H1 (cell line): ENCODE measurements around the gene PHACTR1. TPM values are rescaled to one million over a fixed set of nuclear protein-coding genes. Genes with fewer than 3 reads are reported as not detected.

ENCODE experiments used
- CTCF ChIA-PET: fragments of 300-600 bp; sonication (Branson Sonifier 250); formaldehyde crosslinking; loops from one replicate; lab custom pipeline; 2021; ENCODE audit not compliant: partially characterized antibody; lab: Charles Lee
- POLR2A ChIA-PET: fragments of 300-600 bp; sonication (Branson Sonifier 250); formaldehyde crosslinking; loops from one replicate; lab custom pipeline; 2021; ENCODE audit warnings: inconsistent platforms; ENCODE audit not compliant: partially characterized antibody; lab: Charles Lee
- DNase-seq, 2 experiments: peaks; one replicate each; pipeline versions ENCODE4 v3.0.0 to v3.0.0-alpha.2; 2010 to 2022; ENCODE audit warnings: low spot score in 2 of 2, low read depth in 1 of 2, mixed read lengths in 1 of 2
- FAIRE-seq: peaks from 2 replicates; lab custom pipeline; 2011; peaks lifted over from hg19 to GRCh38; lab: Jason Lieb, UNC
- H2AFZ ChIP-seq: 2 replicates; pipeline ENCODE4 v1.8.1; 2012; ENCODE audit warnings: low read length, inconsistent platforms
- H2AK5ac ChIP-seq: 2 replicates; pipeline ENCODE4 v1.6.1; 2013; ENCODE audit warnings: low read depth, low read length
- H2BK120ac ChIP-seq: replicated peaks from 2 replicates; pipeline ENCODE3; 2013; ENCODE audit warnings: low read depth, low read length, inconsistent platforms
- H2BK12ac ChIP-seq: 2 replicates; pipeline ENCODE4 v1.6.1; 2013; ENCODE audit warnings: low read depth, low read length
- H2BK15ac ChIP-seq: 2 replicates; pipeline ENCODE4 v1.6.1; 2013; ENCODE audit warnings: low read length
- H2BK20ac ChIP-seq: 2 replicates; pipeline ENCODE4 v1.6.1; 2013; ENCODE audit warnings: low read length
- H2BK5ac ChIP-seq: 2 replicates; pipeline ENCODE4 v1.6.1; 2013; ENCODE audit warnings: low read depth, low read length
- H3K14ac ChIP-seq: 2 replicates; pipeline ENCODE4 v1.6.1; 2013; ENCODE audit warnings: inconsistent platforms; ENCODE audit not compliant: insufficient read length
- H3K18ac ChIP-seq: 2 replicates; pipeline ENCODE4 v1.6.1; 2013; ENCODE audit warnings: low read length; ENCODE audit errors: extremely low read depth
- H3K23ac ChIP-seq: 2 replicates; pipeline ENCODE4 v1.6.1; 2013; ENCODE audit warnings: inconsistent platforms; ENCODE audit not compliant: insufficient read length
- H3K23me2 ChIP-seq: 2 replicates; pipeline ENCODE4 v1.6.1; 2013; ENCODE audit warnings: low read depth, low read length
- H3K27ac ChIP-seq: 2 replicates; pipeline ENCODE4 v1.6.1; 2011; ENCODE audit warnings: low read depth, low read length, inconsistent platforms
- H3K27me3 ChIP-seq, 4 experiments: replicated peaks in 1 of 4; 1 replicate in 1 of 4; 2 replicates in 3 of 4; pipeline versions ENCODE4 v1.6.1 to v1.8.1; 2011 to 2013; ENCODE audit warnings: low read length in 3 of 4, mild to moderate bottlenecking in 3 of 4, inconsistent platforms in 2 of 4, mixed read lengths in 2 of 4, moderate library complexity in 1 of 4; ENCODE audit not compliant: control insufficient read depth in 3 of 4, insufficient read depth in 3 of 4; ENCODE audit errors: extremely low read depth in 1 of 4
- H3K36me3 ChIP-seq, 4 experiments: 2 replicates each; pipeline versions ENCODE4 v1.6.1 to v1.8.1; 2011 to 2013; ENCODE audit warnings: mild to moderate bottlenecking in 4 of 4, low read length in 3 of 4, moderate library complexity in 2 of 4, control low read depth in 1 of 4, inconsistent platforms in 1 of 4; ENCODE audit not compliant: insufficient read depth in 4 of 4, control insufficient read depth in 2 of 4
- H3K4ac ChIP-seq: replicated peaks from 2 replicates; pipeline ENCODE3; 2013; ENCODE audit warnings: low read length, low read depth, mixed read lengths, inconsistent platforms; ENCODE audit not compliant: insufficient read length
- H3K4me1 ChIP-seq, 4 experiments: replicated peaks in 1 of 4; 1 replicate in 1 of 4; 2 replicates in 3 of 4; pipeline versions ENCODE4 v1.6.1 to v1.8.1; 2011 to 2013; ENCODE audit warnings: low read length in 3 of 4, inconsistent platforms in 2 of 4, mixed read lengths in 1 of 4; ENCODE audit not compliant: insufficient read depth in 4 of 4, control insufficient read depth in 3 of 4
- H3K4me2 ChIP-seq, 2 experiments: 2 replicates each; pipeline versions ENCODE4 v1.6.1 to v1.8.1; 2011 to 2013; ENCODE audit warnings: low read depth in 2 of 2, low read length in 2 of 2, control low read depth in 1 of 2, inconsistent platforms in 1 of 2, mild to moderate bottlenecking in 1 of 2; ENCODE audit not compliant: insufficient read depth in 1 of 2
- H3K4me3 ChIP-seq, 4 experiments: fragments of 200-600, 300-600 bp in 1 of 4; sonication (generic), shearing (Covaris generic), sonication (Bioruptor Twin) in 1 of 4; 2 replicates each; pipeline versions ENCODE4 v1.5.1 to v1.8.1; 2011 to 2016; ENCODE audit warnings: low read length in 4 of 4, low read depth in 3 of 4, control low read depth in 2 of 4, inconsistent platforms in 2 of 4, mild to moderate bottlenecking in 2 of 4, mixed read lengths in 1 of 4, moderate library complexity in 1 of 4; ENCODE audit not compliant: insufficient read depth in 2 of 4; ENCODE audit errors: extremely low read depth in 1 of 4
- H3K56ac ChIP-seq: replicated peaks from 2 replicates; pipeline ENCODE3; 2013; ENCODE audit warnings: low read depth, mild to moderate bottlenecking, mixed read lengths, low read length, inconsistent platforms; ENCODE audit not compliant: insufficient read length
- H3K79me1 ChIP-seq: 2 replicates; pipeline ENCODE4 v1.6.1; 2013; ENCODE audit warnings: low read depth, low read length, control low read depth
- H3K79me2 ChIP-seq, 2 experiments: 2 replicates each; pipeline versions ENCODE4 v1.6.1 to v1.8.1; 2012 to 2013; ENCODE audit warnings: low read length in 2 of 2, mild to moderate bottlenecking in 2 of 2, inconsistent platforms in 1 of 2; ENCODE audit not compliant: insufficient read depth in 2 of 2, control insufficient read depth in 1 of 2
- H3K9ac ChIP-seq, 4 experiments: replicated peaks in 1 of 4; 1 replicate in 1 of 4; 2 replicates in 3 of 4; pipeline versions ENCODE4 v1.6.1 to v1.8.1; 2011 to 2013; ENCODE audit warnings: low read depth in 3 of 4, low read length in 3 of 4, control low read depth in 2 of 4, mild to moderate bottlenecking in 2 of 4, moderate library complexity in 2 of 4, inconsistent platforms in 1 of 4; ENCODE audit errors: extremely low read depth in 1 of 4
- H3K9me3 ChIP-seq, 2 experiments: 2 replicates each; pipeline versions ENCODE4 v1.6.1 to v1.8.1; 2012 to 2013; ENCODE audit warnings: mild to moderate bottlenecking in 2 of 2, moderate library complexity in 2 of 2, control low read depth in 1 of 2, inconsistent platforms in 1 of 2, low read depth in 1 of 2, low read length in 1 of 2, mixed read lengths in 1 of 2; ENCODE audit not compliant: insufficient read depth in 2 of 2
- H4K20me1 ChIP-seq, 2 experiments: replicated peaks in 1 of 2; 2 replicates each; pipeline versions ENCODE3 to v1.8.1; 2011 to 2013; ENCODE audit warnings: inconsistent platforms in 2 of 2, low read length in 2 of 2, mild to moderate bottlenecking in 1 of 2; ENCODE audit not compliant: insufficient read depth in 2 of 2, control insufficient read depth in 1 of 2
- H4K5ac ChIP-seq: 2 replicates; pipeline ENCODE4 v1.6.1; 2013; ENCODE audit warnings: low read length, low read depth, mixed read lengths, inconsistent platforms; ENCODE audit not compliant: insufficient read length
- H4K8ac ChIP-seq: 2 replicates; pipeline ENCODE4 v1.8.0; 2013; ENCODE audit warnings: mild to moderate bottlenecking, moderate library complexity, low read length, inconsistent platforms; ENCODE audit not compliant: insufficient read depth; ENCODE audit errors: extremely low read depth
- H4K91ac ChIP-seq: replicated peaks from 2 replicates; pipeline ENCODE3; 2013; ENCODE audit warnings: low read length, mixed read lengths, inconsistent platforms; ENCODE audit not compliant: insufficient read length
- BACH1 ChIP-seq: IDR thresholded peaks from 2 replicates; pipeline ENCODE4 v1.6.1; 2012; ENCODE audit warnings: low read length, improper control_type of control experiment
- CBX8 ChIP-seq: fragments of 300-800, 300-1000 bp; sonication (generic); IDR thresholded peaks from 2 replicates; pipeline ENCODE4 v1.7.1; 2016; ENCODE audit warnings: low read depth, low read length, borderline replicate concordance
- CEBPB ChIP-seq: IDR thresholded peaks from 2 replicates; pipeline ENCODE4 v1.6.1; 2012; ENCODE audit warnings: low read depth, low read length
- CTBP2 ChIP-seq: IDR thresholded peaks from 2 replicates; pipeline ENCODE4 v1.7.0; 2011; ENCODE audit warnings: borderline replicate concordance, mild to moderate bottlenecking, moderate library complexity, mixed read lengths, low read length; ENCODE audit not compliant: insufficient read depth, insufficient read length
- MAFK ChIP-seq: IDR thresholded peaks from 2 replicates; pipeline ENCODE4 v1.6.1; 2012; ENCODE audit warnings: low read depth, mild to moderate bottlenecking, improper control_type of control experiment, low read length
- NANOG ChIP-seq: IDR thresholded peaks from 2 replicates; pipeline ENCODE4 v1.6.1; 2011; ENCODE audit warnings: low read length, low read depth, mild to moderate bottlenecking, inconsistent platforms; ENCODE audit not compliant: insufficient read depth, poor library complexity, severe bottlenecking
- PHF8 ChIP-seq: fragments of 200-600 bp; sonication (generic); conservative IDR thresholded peaks from 2 replicates; pipeline ENCODE4 v1.7.1; 2012; ENCODE audit warnings: low read depth, mild to moderate bottlenecking, inconsistent platforms, low read length, moderate library complexity
- POLR2A ChIP-seq, 2 experiments: IDR thresholded peaks; 1 replicate in 1 of 2; 2 replicates in 1 of 2; pipeline ENCODE4 v1.6.1; 2011; ENCODE audit warnings: low read depth in 2 of 2, low read length in 2 of 2, mild to moderate bottlenecking in 2 of 2; ENCODE audit errors: control extremely low read depth in 1 of 2
- SP2 ChIP-seq: IDR thresholded peaks from 2 replicates; pipeline ENCODE4 v1.6.1; 2012; ENCODE audit warnings: mild to moderate bottlenecking, low read length, inconsistent platforms
- TAF7 ChIP-seq: optimal IDR thresholded peaks from 2 replicates; pipeline ENCODE3; 2011; ENCODE audit warnings: low read depth, mild to moderate bottlenecking, inconsistent platforms, low read length, moderate library complexity, borderline replicate concordance
- ZNF274 ChIP-seq: IDR thresholded peaks from 2 replicates; pipeline ENCODE4 v1.7.0; 2012; ENCODE audit warnings: low read length, borderline replicate concordance; ENCODE audit errors: extremely low read depth
- WGBS, 2 experiments: shearing (Covaris generic) in 1 of 2; methylation state at CpG; one replicate each; pipeline versions ENCODE4 v1.1.6 to v1.1.7; 2013 to 2015; ENCODE audit warnings: low lambda C conversion rate in 2 of 2, mixed read lengths in 2 of 2, inconsistent platforms in 1 of 2, low coverage in 1 of 2, missing lambda C conversion rate in 1 of 2; ENCODE audit not compliant: insufficient replicate concordance in 2 of 2, insufficient coverage in 1 of 2, insufficient read length in 1 of 2; ENCODE audit errors: extremely low coverage in 1 of 2, missing lambda C conversion rate in 1 of 2; 5-methylcytosine and 5-hydroxymethylcytosine counted together
- polyA plus RNA-seq, 7 experiments: library from polyadenylated mRNA; depleted of rRNA in 3 of 7; stranded (reverse) in 5 of 7; unstranded in 2 of 7; fragments of >200 nt in 5 of 7; fragments of 200-250 nt in 2 of 7; gene quantifications; 1 replicate in 5 of 7; 2 replicates in 1 of 7; 4 replicates in 1 of 7; pipeline versions ENCODE4 v1.2.1 to v1.2.3, GENCODE V29; 2011 to 2013; ENCODE audit warnings: missing spikeins in 2 of 7, mixed read lengths in 2 of 7
- total RNA-seq: library from RNA; stranded (reverse); fragmentation: NEBNext Ultra II Directional; extraction: Animal tissue kit (Norgen Biotek cat#: 25700); gene quantifications from 2 replicates; pipeline ENCODE4 v1.2.1, GENCODE V29; 2021
- TF ChIP-seq, protein P1 (sequence below): IDR thresholded peaks from 2 replicates; pipeline ENCODE4 v1.6.1; 2012; ENCODE audit warnings: inconsistent platforms

Gene PHACTR1
- total and polyA plus RNA-seq, 2 of the 8 experiments (the other 6 are each of a cell fraction or from before 2014, with no cell fraction given), result 3.9 to 17.1 TPM

DNA sequence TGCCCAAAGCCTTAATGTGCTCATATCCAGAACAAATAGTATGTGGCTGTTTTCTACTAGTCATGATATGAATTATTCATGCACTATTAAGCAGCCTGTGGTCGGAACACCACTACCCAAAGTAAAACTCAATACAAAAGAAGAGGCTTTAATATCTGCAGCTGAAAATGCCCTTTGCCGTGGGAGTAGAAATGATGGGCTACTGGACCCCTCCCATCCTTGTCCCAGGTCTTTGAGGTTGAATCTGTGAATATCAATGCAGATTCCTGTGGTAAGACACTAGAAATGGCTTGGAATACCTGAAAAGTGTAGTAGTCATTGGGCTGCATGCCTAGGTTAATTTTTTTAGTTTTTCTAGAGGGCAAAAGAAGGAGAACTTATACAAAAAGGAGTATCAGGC, 308.0 kb downstream of the PHACTR1 start:
- Histone ChIP-seq H3K4ac (no peak overlapping the region), H3K23ac (no peak overlapping the region), H3K4me2 (no peak overlapping the region), H3K27ac (no peak overlapping the region), H2BK12ac (no peak overlapping the region), H3K79me1 (0 out of 2 replicates have a peak, but pooled peaks cover under 1% of the 10 kb centered on the region), H2BK15ac (no peak overlapping the region), H3K23me2 (no peaks in the 10 kb centered on the region), H3K14ac (no peak overlapping the region), H3K9me3 (no peaks in the 10 kb centered on the region), H4K20me1 (peaks cover 0 to 2% of the 10 kb centered on the region in 2 experiments), H3K18ac (no peak overlapping the region), H3K27me3 (no peaks in the 10 kb centered on the region), H2BK120ac (no peak overlapping the region), H2AFZ (no peak overlapping the region), H2AK5ac (no peak overlapping the region), H3K36me3 (no peaks in the 10 kb centered on the region), H3K9ac (no peak overlapping the region), H3K79me2 (no peaks in the 10 kb centered on the region), H4K8ac (no peak overlapping the region), H4K5ac (no peak overlapping the region), H2BK20ac (no peak overlapping the region), H2BK5ac (no peak overlapping the region), H3K4me3 (no peak overlapping the region), H3K56ac (no peak overlapping the region), H4K91ac (no peak overlapping the region), H3K4me1 (peaks cover 0 to 3% (median 0%) of the 10 kb centered on the region in 4 experiments; a peak in 1 of 7 replicates)
- TF ChIP-seq NANOG (no peak), SP2 (no peak), PHF8 (no peak), CTBP2 (no peak), MAFK (no peak), BACH1 (no peak), CEBPB (no peak), ZNF274 (no peak), POLR2A (IDR thresholded peaks at IDR 0.05; ENCODE audit: control extremely low read depth in 1 of 2, low read depth in 2 of 2, low read length in 2 of 2) (no peak), TAF7 (no peak), CBX8 (no peak)
- TF ChIP-seq, protein P1, sequence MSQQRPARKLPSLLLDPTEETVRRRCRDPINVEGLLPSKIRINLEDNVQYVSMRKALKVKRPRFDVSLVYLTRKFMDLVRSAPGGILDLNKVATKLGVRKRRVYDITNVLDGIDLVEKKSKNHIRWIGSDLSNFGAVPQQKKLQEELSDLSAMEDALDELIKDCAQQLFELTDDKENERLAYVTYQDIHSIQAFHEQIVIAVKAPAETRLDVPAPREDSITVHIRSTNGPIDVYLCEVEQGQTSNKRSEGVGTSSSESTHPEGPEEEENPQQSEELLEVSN, result no peak
- no peak for DNase-seq
- WGBS, 2 experiments, result 93% methylated on average over 2 of the region's 2 CpGs; no CpG with 5 or more reads in 1 of the 2 experiments
- no peak for FAIRE-seq
- POLR2A ChIA-PET, result interaction anchor here (1.6 kb wide), 1 partner anchor 9 kb away, joined by 3 read pairs; no protein-coding TSS in a partner anchor
- CTCF ChIA-PET, result interaction anchor here (0.7 to 1.5 kb wide), 3 partner anchors 8 to 44 kb away, joined by 3 read pairs; no protein-coding TSS in a partner anchor
